Adrenal gland (tissue), 12 donors: ENCODE data around the gene HTRA3. TPM values are rescaled to one million over a fixed set of nuclear protein-coding genes. Genes with fewer than 3 reads are reported as not detected.

Experiments
- DNase-seq, 7 donors: peaks; one replicate each; pipeline ENCODE4 v3.0.0-alpha.2; 2019 to 2020
- H3K27ac ChIP-seq, 5 donors: fragments of 200-600 bp; sonication (generic) in 4 of 5; 1 replicate in 3 of 5; 2 replicates in 2 of 5; pipeline versions ENCODE4 v1.5.1 to v1.8.0; 2016 to 2020; ENCODE audit warnings: mild to moderate bottlenecking in 1 of 5
- H3K27me3 ChIP-seq: fragments of 200-600 bp; 2 replicates; pipeline ENCODE4 v1.8.0; 2021
- H3K36me3 ChIP-seq, 2 donors: fragments of 200-600 bp; replicated peaks in 1 of 2; 1 replicate in 1 of 2; 2 replicates in 1 of 2; pipeline versions ENCODE4 v1.5.1 to v1.8.0; 2018 to 2022
- H3K4me1 ChIP-seq, 2 donors: fragments of 200-600 bp; replicated peaks in 1 of 2; 1 replicate in 1 of 2; 2 replicates in 1 of 2; pipeline versions ENCODE4 v1.5.1 to v1.8.0; 2018 to 2021
- H3K4me3 ChIP-seq, 4 donors: fragments of 200-600 bp; sonication (generic) in 3 of 4; one replicate each; pipeline ENCODE4 v1.5.1; 2016 to 2018
- H3K9me3 ChIP-seq, 3 donors: fragments of 200-600 bp; sonication (generic) in 1 of 3; replicated peaks in 1 of 3; 1 replicate in 2 of 3; 2 replicates in 1 of 3; pipeline versions ENCODE4 v1.5.1 to v1.8.0; 2016 to 2021
- CTCF ChIP-seq, 6 experiments: fragments of 450-650 bp in 4 of 6; fragments of 200-600 bp in 2 of 6; sonication (generic) in 1 of 6; IDR thresholded peaks; 1 replicate in 5 of 6; 2 replicates in 1 of 6; pipeline versions ENCODE4 v1.5.1 to v1.8.0; 2016 to 2021; ENCODE audit warnings: antibody characterized with exemption in 6 of 6, mild to moderate bottlenecking in 2 of 6, moderate library complexity in 1 of 6
- POLR2A ChIP-seq, 2 donors: fragments of 450-650 bp; IDR thresholded peaks; one replicate each; pipeline ENCODE4 v1.6.1; 2017; ENCODE audit warnings: antibody characterized with exemption in 2 of 2, mild to moderate bottlenecking in 2 of 2, moderate library complexity in 1 of 2
- WGBS, 4 donors: extraction: QIAGEN DNeasy Blood & Tissue Kit in 2 of 4; methylation state at CpG; one replicate each; pipeline versions ENCODE4 v1.1.5 to v1.1.7; 2013 to 2017; 5-methylcytosine and 5-hydroxymethylcytosine counted together
- intact Hi-C, 2 donors: fragments of 100-400 bp; cut with DNase I; formaldehyde crosslinking; loops; one replicate each; pipeline versions ENCODE4 v1.14.1 to v1.15.0; 2022 to 2023
- polyA plus RNA-seq, 3 donors: library from polyadenylated mRNA; stranded (reverse); fragments of 200-250 nt in 2 of 3; fragments of 350-450 nt in 1 of 3; fragmentation: Illumina TruSeq in 1 of 3; extraction: RNeasy Lipid Tissue Mini Kit (QIAGEN cat#74804) in 1 of 3; gene quantifications; one replicate each; pipeline ENCODE4 v1.2.3, GENCODE V29; 2013 to 2014
- total RNA-seq, 9 donors: library from RNA; depleted of rRNA in 4 of 9; stranded (reverse); fragments of >200 nt in 4 of 9; fragments of 120-200 nt in 1 of 9; fragmentation: NEBNext Ultra II Directional in 1 of 9; extraction: Animal tissue kit (Norgen Biotek cat#: 25700) in 1 of 9; gene quantifications; one replicate each; pipeline versions ENCODE4 v1.1.0 to v1.2.4, GENCODE V29; 2013 to 2023
- donor health status: healthy with polysubstance abuse.
- donor health status: Bipolar disorder and iron deficiency.
- donor health status: DM: yes; HTN: yes; CAD: no.
- donor health status: DM: no; HTN: no; CAD: no.
- donor health status: DM: no; HTN: no; CAD: no.
- donor health status: DM: yes; HTN: yes; CAD: no.

Gene HTRA3
- total and polyA plus RNA-seq, 12 donors = 1.6 to 14.0 (median 4.2) TPM

- intact Hi-C loops = no loop called here
- no peak for TF ChIP-seq POLR2A (IDR thresholded peaks at IDR 0.05)
- no peak for TF ChIP-seq CTCF (IDR thresholded peaks at IDR 0.05)
- H3K36me3 ChIP-seq = no peaks in the 10 kb centered on the region
- H3K4me3 ChIP-seq = no peak overlapping the region
- H3K4me1 ChIP-seq = peaks cover 0 to 8% of the 10 kb centered on the region in 2 donors
- no peaks in the 10 kb centered on the region for H3K9me3 ChIP-seq
- peak in 3 of 7 donors; percentile 2 to 21 (median 10) for DNase-seq
- WGBS, 4 donors = 76 to 88% (median 80%) methylated on average over 4 to 6 of the region's 6 CpGs
- H3K27me3 ChIP-seq = no peaks in the 10 kb centered on the region
- no peak overlapping the region for H3K27ac ChIP-seq
Measured at GRCh38 chr4:8324640-8325239, 55.2 kb downstream of the HTRA3 start.

- peak in 3 of 7 donors; percentile 8 to 25 (median 9) for DNase-seq
- no peaks in the 10 kb centered on the region for H3K9me3 ChIP-seq
- no peaks in the 10 kb centered on the region for H3K27me3 ChIP-seq
- 76 to 100% (median 85%) methylated on average over 2 to 8 of the region's 8 CpGs for WGBS, 4 donors
- TF ChIP-seq CTCF (IDR thresholded peaks at IDR 0.05) = no peak
- no peak for TF ChIP-seq POLR2A (IDR thresholded peaks at IDR 0.05)
- no peak overlapping the region for H3K27ac ChIP-seq
- intact Hi-C loops = no loop called here
- peaks cover 0 to under 1% of the 10 kb centered on the region in 2 donors for H3K4me1 ChIP-seq
- H3K4me3 ChIP-seq = no peak overlapping the region
- H3K36me3 ChIP-seq = no peaks in the 10 kb centered on the region
Measured at GRCh38 chr4:8325291-8325973, 55.9 kb downstream of the HTRA3 start.

GRCh38 chr4:8326206-8326605 is 56.7 kb downstream of the HTRA3 start:
- Histone ChIP-seq H3K27ac (no peak overlapping the region), H3K4me3 (no peak overlapping the region), H3K4me1 (peaks cover 0 to under 1% of the 10 kb centered on the region in 2 donors), H3K9me3 (no peaks in the 10 kb centered on the region), H3K27me3 (no peaks in the 10 kb centered on the region), H3K36me3 (no peaks in the 10 kb centered on the region)
- intact Hi-C loops = no loop called here
- TF ChIP-seq CTCF (IDR thresholded peaks at IDR 0.05) (no peak), POLR2A (IDR thresholded peaks at IDR 0.05) (no peak)
- no peak for DNase-seq

GRCh38 chr4:8328456-8328855 is 58.9 kb downstream of the HTRA3 start:
- H3K27me3 ChIP-seq = no peaks in the 10 kb centered on the region
- no peak for TF ChIP-seq POLR2A (IDR thresholded peaks at IDR 0.05)
- no peak for TF ChIP-seq CTCF (IDR thresholded peaks at IDR 0.05)
- no peak overlapping the region for H3K27ac ChIP-seq
- H3K9me3 ChIP-seq = no peaks in the 10 kb centered on the region
- H3K4me3 ChIP-seq = no peak overlapping the region
- peaks cover 0 to 5% of the 10 kb centered on the region in 2 donors for H3K4me1 ChIP-seq
- H3K36me3 ChIP-seq = no peaks in the 10 kb centered on the region
- intact Hi-C loops = no loop called here
- WGBS, 4 donors = 55 to 93% (median 85%) methylated on average over 2 to 3 of the region's 3 CpGs
- DNase-seq = no peak
